G401 (cell line): Measurements from ENCODE around the gene C11orf86. TPM values are rescaled to one million over a fixed set of nuclear protein-coding genes. Genes with fewer than 3 reads are reported as not detected.
A peak's percentile ranks its signal among the peaks of the same experiment; 100 is the strongest.

Source experiments
- DNase-seq: peaks from one replicate; pipeline ENCODE4 v3.0.0-alpha.2; 2015; ENCODE audit warnings: low spot score
- in situ Hi-C: cut with HindIII; loops from 2 replicates; pipeline ENCODE4 v1.10.0; 2016; ENCODE audit warnings: low sequenced_read_pairs, mixed read lengths
- total RNA-seq: library from RNA; depleted of rRNA; stranded (reverse); fragments of >200 nt; shearing (Covaris generic); gene quantifications from 2 replicates; pipeline ENCODE4 v1.2.3, GENCODE V29; 2014; rRNA removed

C11orf86 gene
- total RNA-seq, 1 experiment from 2014 or later: not detected

GRCh38 chr11:67015048-67015447 is 39.9 kb downstream of the C11orf86 start:
- no peak for DNase-seq
- in situ Hi-C loops: no loop called here

- no peak for DNase-seq
- in situ Hi-C loops: no loop called here
Measured at GRCh38 chr11:67016550-67016949, 41.4 kb downstream of the C11orf86 start.

- in situ Hi-C loops: no loop called here
- DNase-seq: no peak
Measured at GRCh38 chr11:67020949-67021348, 45.8 kb downstream of the C11orf86 start.

GRCh38 chr11:67022341-67022933 is 47.3 kb downstream of the C11orf86 start:
- in situ Hi-C loops: no loop called here
- peak; percentile 29 for DNase-seq

GRCh38 chr11:67022961-67023956 is 48.2 kb downstream of the C11orf86 start, which contains the start of gene SYT12:
TSS of gene SYT12 (plus strand) at chr11:67023134. CDS start at chr11:67030145, 7,011 bp downstream.
- in situ Hi-C loops: no loop called here
- DNase-seq: peak; percentile 59

- DNase-seq: peak; percentile 32
- in situ Hi-C loops: no loop called here
Measured at GRCh38 chr11:67023957-67024353, 48.9 kb downstream of the C11orf86 start.

GRCh38 chr11:67024410-67024809 is 49.3 kb downstream of the C11orf86 start:
- in situ Hi-C loops: no loop called here
- DNase-seq: no peak

GRCh38 chr11:67024966-67025365 is 49.9 kb downstream of the C11orf86 start:
- peak; percentile 64 for DNase-seq
- in situ Hi-C loops: no loop called here

GRCh38 chr11:67025750-67026149 is 50.6 kb downstream of the C11orf86 start:
- in situ Hi-C loops: no loop called here
- no peak for DNase-seq

Other genes starting within 250 kb of the C11orf86 start
- gene SPTBN2, start 246.1 kb upstream of the C11orf86 start, total RNA-seq: 102 and 103 TPM in 2 replicates
- 32.7 and 40.2 TPM in 2 replicates for gene RCE1, start 131.9 kb upstream of the C11orf86 start, total RNA-seq
- gene LRFN4, start 118.2 kb upstream of the C11orf86 start, total RNA-seq: 48.4 and 67.5 TPM in 2 replicates
- gene PC, start 16.9 kb upstream of the C11orf86 start, total RNA-seq: 31.1 and 93.9 TPM in 2 replicates
- 0.74 and 1.1 TPM in 2 replicates for gene SYT12, start 47.8 kb downstream of the C11orf86 start, total RNA-seq
- not detected in 2 replicates for gene RHOD, start 81.5 kb downstream of the C11orf86 start, total RNA-seq
- gene KDM2A, start 144.0 kb downstream of the C11orf86 start, total RNA-seq: 11.4 and 13.4 TPM in 2 replicates